GM19468 (cell line): ENCODE data around the gene ODF2.
"Not testable (repeated sequence)": the region's sequence is repeated elsewhere in the genome, so short reads cannot be mapped to it uniquely, and the experiment has no call there.

Experiments
- ATAC-seq: cut with Tn5 transposase; IDR thresholded peaks from one replicate; pipeline ENCODE4 v1.9.1; 2021; ENCODE audit warnings: mild to moderate bottlenecking, moderate library complexity, moderate number of reproducible peaks; ENCODE audit not compliant: unreplicated experiment; ENCODE audit errors: extremely low read depth

The ODF2 gene

GRCh38 chr9:128455849-128456612, at the start of gene ODF2:
Gene ODF2, plus strand, starts transcription at chr9:128456006. Its CDS starts 86 bp downstream, at chr9:128456092.
- peak; percentile 90 for ATAC-seq

GRCh38 chr9:128406848-128407391, 48.9 kb upstream of the ODF2 start:
- no peak for ATAC-seq

GRCh38 chr9:128408963-128409431, 46.8 kb upstream of the ODF2 start:
- no peak for ATAC-seq

GRCh38 chr9:128409450-128409849, 46.4 kb upstream of the ODF2 start:
- no peak for ATAC-seq

GRCh38 chr9:128409978-128410377, 45.8 kb upstream of the ODF2 start:
- no peak for ATAC-seq

- ATAC-seq = no peak
Observed at GRCh38 chr9:128411364-128412119, 44.3 kb upstream of the ODF2 start.

GRCh38 chr9:128412120-128412790, 43.6 kb upstream of the ODF2 start:
- ATAC-seq = no peak

GRCh38 chr9:128413728-128414127, 42.1 kb upstream of the ODF2 start:
- ATAC-seq = not testable (repeated sequence)

- ATAC-seq = no peak
Observed at GRCh38 chr9:128414461-128414860, 41.3 kb upstream of the ODF2 start.

- no peak for ATAC-seq
Observed at GRCh38 chr9:128415281-128415680, 40.5 kb upstream of the ODF2 start.

GRCh38 chr9:128416014-128416413, 39.8 kb upstream of the ODF2 start:
- ATAC-seq = no peak

- no peak for ATAC-seq
Observed at GRCh38 chr9:128416432-128417019, 39.3 kb upstream of the ODF2 start.

GRCh38 chr9:128419061-128419925, 36.5 kb upstream of the ODF2 start:
- no peak for ATAC-seq

GRCh38 chr9:128420060-128420650, 35.7 kb upstream of the ODF2 start:
- ATAC-seq = peak; percentile 68

GRCh38 chr9:128420651-128421481, 34.9 kb upstream of the ODF2 start, which contains the start of gene CERCAM:
Gene CERCAM, plus strand, starts transcription at chr9:128420857. Its CDS starts 21 bp downstream, at chr9:128420878.
- ATAC-seq = no peak

- no peak for ATAC-seq
Observed at GRCh38 chr9:128421482-128421996, 34.3 kb upstream of the ODF2 start.

- not testable (repeated sequence) for ATAC-seq
Observed at GRCh38 chr9:128422022-128422782, 33.6 kb upstream of the ODF2 start.
